Trophoblast cell (in vitro differentiated cells and primary cell): ENCODE measurements around the gene MIAT.

ENCODE experiments used
- DNase-seq, 2 donors: peaks; one replicate each; pipeline ENCODE4 v3.0.0-alpha.2; 2016
- H2AFZ ChIP-seq: 2 replicates; pipeline ENCODE4 v1.6.1; 2013; ENCODE audit warnings: low read length, moderate library complexity, mild to moderate bottlenecking; ENCODE audit not compliant: insufficient read depth, poor library complexity
- H2AK5ac ChIP-seq: 2 replicates; pipeline ENCODE4 v1.6.1; 2013; ENCODE audit warnings: mild to moderate bottlenecking, low read length
- H2BK120ac ChIP-seq: 2 replicates; pipeline ENCODE4 v1.6.1; 2013; ENCODE audit warnings: low read length, mild to moderate bottlenecking, moderate library complexity; ENCODE audit not compliant: insufficient read depth, poor library complexity
- H2BK12ac ChIP-seq: 2 replicates; pipeline ENCODE4 v1.6.1; 2013; ENCODE audit warnings: mild to moderate bottlenecking, low read length, moderate library complexity
- H2BK5ac ChIP-seq: 2 replicates; pipeline ENCODE4 v1.6.1; 2013; ENCODE audit warnings: low read length, low read depth, moderate library complexity, mild to moderate bottlenecking; ENCODE audit not compliant: poor library complexity
- H3K14ac ChIP-seq: 2 replicates; pipeline ENCODE4 v1.6.1; 2013; ENCODE audit warnings: mild to moderate bottlenecking, low read length
- H3K18ac ChIP-seq: 2 replicates; pipeline ENCODE4 v1.6.1; 2013; ENCODE audit warnings: mild to moderate bottlenecking, low read length
- H3K23ac ChIP-seq: 2 replicates; pipeline ENCODE4 v1.6.1; 2013; ENCODE audit warnings: low read length
- H3K27ac ChIP-seq: 2 replicates; pipeline ENCODE4 v1.5.1; 2013; ENCODE audit warnings: low read depth, mild to moderate bottlenecking, inconsistent platforms, low read length, moderate library complexity
- H3K27me3 ChIP-seq: 2 replicates; pipeline ENCODE4 v1.6.1; 2013; ENCODE audit warnings: inconsistent platforms, mild to moderate bottlenecking, low read length, moderate library complexity; ENCODE audit not compliant: insufficient read depth
- H3K36me3 ChIP-seq, 2 experiments: 1 replicate in 1 of 2; 2 replicates in 1 of 2; pipeline ENCODE4 v1.6.1; 2013; ENCODE audit warnings: low read length in 2 of 2, mild to moderate bottlenecking in 2 of 2, moderate library complexity in 1 of 2; ENCODE audit not compliant: insufficient read depth in 2 of 2, control insufficient read depth in 1 of 2
- H3K4ac ChIP-seq: 2 replicates; pipeline ENCODE4 v1.6.1; 2013; ENCODE audit warnings: low read depth, mild to moderate bottlenecking, low read length, moderate library complexity
- H3K4me1 ChIP-seq, 2 experiments: 1 replicate in 1 of 2; 2 replicates in 1 of 2; pipeline ENCODE4 v1.6.1; 2013; ENCODE audit warnings: low read length in 2 of 2, mild to moderate bottlenecking in 2 of 2, moderate library complexity in 1 of 2; ENCODE audit not compliant: insufficient read depth in 2 of 2, control insufficient read depth in 1 of 2
- H3K4me2 ChIP-seq: 2 replicates; pipeline ENCODE4 v1.6.1; 2013; ENCODE audit warnings: inconsistent platforms, mild to moderate bottlenecking, low read length, moderate library complexity
- H3K4me3 ChIP-seq: 2 replicates; pipeline ENCODE4 v1.5.1; 2013; ENCODE audit warnings: mild to moderate bottlenecking, low read depth, low read length, inconsistent platforms
- H3K79me1 ChIP-seq: one replicate; pipeline ENCODE4 v1.6.1; 2013; ENCODE audit warnings: low read length
- H3K79me2 ChIP-seq: 2 replicates; pipeline ENCODE4 v1.6.1; 2013; ENCODE audit warnings: low read length, mild to moderate bottlenecking; ENCODE audit not compliant: control insufficient read depth, insufficient read depth, poor library complexity
- H3K9ac ChIP-seq: 2 replicates; pipeline ENCODE4 v1.6.1; 2013; ENCODE audit warnings: mild to moderate bottlenecking, low read length
- H3K9me3 ChIP-seq: 2 replicates; pipeline ENCODE4 v1.6.1; 2013; ENCODE audit warnings: low read depth, mild to moderate bottlenecking, control low read depth, inconsistent platforms, low read length; ENCODE audit not compliant: insufficient read depth
- H4K12ac ChIP-seq: 2 replicates; pipeline ENCODE4 v1.6.1; 2013; ENCODE audit warnings: low read depth, mild to moderate bottlenecking, low read length, moderate library complexity
- H4K8ac ChIP-seq: 2 replicates; pipeline ENCODE4 v1.6.1; 2013; ENCODE audit warnings: low read depth, mild to moderate bottlenecking, low read length, moderate library complexity
- H4K91ac ChIP-seq: one replicate; pipeline ENCODE4 v1.6.1; 2013; ENCODE audit warnings: low read depth, mild to moderate bottlenecking, low read length, moderate library complexity
- WGBS: extraction: QIAGEN DNeasy Blood & Tissue Kit; methylation state at CpG from one replicate; pipeline ENCODE4 v1.1.7; 2013; ENCODE audit warnings: missing lambda C conversion rate; ENCODE audit not compliant: insufficient read length, insufficient coverage; ENCODE audit errors: extremely low coverage; 5-methylcytosine and 5-hydroxymethylcytosine counted together

The MIAT gene

DNA sequence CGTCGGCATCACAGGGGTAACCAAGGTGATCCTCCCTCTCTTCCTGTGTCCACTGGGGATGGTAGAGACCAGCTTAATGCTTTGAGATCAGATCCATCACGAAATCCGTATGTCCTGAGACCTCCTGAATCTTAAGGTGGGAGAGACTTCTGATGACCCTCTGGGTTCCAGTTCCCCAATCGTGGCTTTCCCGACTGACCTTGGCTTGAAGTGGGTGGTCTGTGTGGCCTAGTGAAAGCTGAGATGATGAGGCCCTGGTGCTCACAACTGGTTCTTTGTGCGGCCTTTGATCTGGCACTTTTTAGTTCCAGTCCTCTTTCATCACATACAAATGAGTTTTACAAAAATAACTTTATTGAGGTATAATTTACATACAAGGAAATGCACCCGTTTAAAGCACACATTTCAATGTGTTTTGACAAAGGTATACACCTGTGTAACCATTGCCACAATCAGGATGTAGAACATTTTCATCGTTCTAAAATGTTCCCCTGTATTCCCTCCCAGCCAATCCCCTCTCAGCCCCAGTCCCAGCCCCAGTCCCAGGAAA, 6.1 kb downstream of the MIAT start:
- Histone ChIP-seq H3K9ac (no peak overlapping the region), H3K79me1 (no peaks in the 10 kb centered on the region), H3K23ac (no peak overlapping the region), H3K14ac (no peak overlapping the region), H3K4me2 (no peak overlapping the region), H3K18ac (no peak overlapping the region), H3K36me3 (no peaks in the 10 kb centered on the region), H2BK12ac (no peak overlapping the region), H3K27ac (no peak overlapping the region), H2AK5ac (no peak overlapping the region), H4K12ac (no peak overlapping the region), H3K4me1 (peaks cover 3 to 4% of the 10 kb centered on the region in 2 experiments), H3K4me3 (no peak overlapping the region), H4K8ac (no peak overlapping the region), H3K9me3 (no peaks in the 10 kb centered on the region), H3K27me3 (peaks cover 2% of the 10 kb centered on the region), H3K79me2 (no peaks in the 10 kb centered on the region), H2BK5ac (no peak overlapping the region), H2BK120ac (no peak overlapping the region), H2AFZ (no peak overlapping the region), H4K91ac (no peak overlapping the region), H3K4ac (no peak overlapping the region)
- no peak for DNase-seq
- WGBS = no CpG with 5 or more reads among the region's 9 CpGs

DNA sequence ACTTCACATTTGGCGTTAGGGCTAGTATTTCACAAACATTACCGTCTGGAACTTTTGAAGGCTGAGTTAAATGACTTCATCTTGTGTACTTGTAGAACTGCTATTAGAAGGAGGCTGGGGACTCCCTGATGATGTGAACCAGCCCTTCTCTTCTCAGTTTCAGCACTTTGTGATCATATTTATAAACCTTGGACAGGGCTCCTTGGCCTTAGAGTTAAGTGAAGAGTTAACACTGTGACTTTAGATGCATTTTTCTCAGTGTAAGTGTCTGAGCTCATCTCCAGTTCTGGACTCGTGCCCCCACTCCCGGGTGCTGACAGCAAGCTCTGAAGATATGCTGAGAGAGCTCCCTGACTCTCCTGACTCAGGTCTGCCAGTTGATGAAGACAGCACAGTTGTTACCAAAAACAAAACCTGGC, 8.4 kb downstream of the MIAT start:
- Histone ChIP-seq H2AFZ (no peak overlapping the region), H3K9me3 (no peaks in the 10 kb centered on the region), H2AK5ac (no peak overlapping the region), H3K79me1 (no peaks in the 10 kb centered on the region), H3K18ac (no peak overlapping the region), H3K79me2 (no peaks in the 10 kb centered on the region), H3K4ac (no peak overlapping the region), H4K8ac (no peak overlapping the region), H3K4me2 (no peak overlapping the region), H2BK12ac (no peak overlapping the region), H3K36me3 (no peaks in the 10 kb centered on the region), H3K9ac (no peak overlapping the region), H3K27ac (no peak overlapping the region), H3K4me3 (no peak overlapping the region), H4K91ac (no peak overlapping the region), H3K14ac (no peak overlapping the region), H4K12ac (no peak overlapping the region), H2BK120ac (no peak overlapping the region), H3K4me1 (no peaks in the 10 kb centered on the region), H3K23ac (no peak overlapping the region), H2BK5ac (no peak overlapping the region), H3K27me3 (no peaks in the 10 kb centered on the region)
- WGBS = no CpG with 5 or more reads among the region's 4 CpGs
- DNase-seq = no peak

DNA sequence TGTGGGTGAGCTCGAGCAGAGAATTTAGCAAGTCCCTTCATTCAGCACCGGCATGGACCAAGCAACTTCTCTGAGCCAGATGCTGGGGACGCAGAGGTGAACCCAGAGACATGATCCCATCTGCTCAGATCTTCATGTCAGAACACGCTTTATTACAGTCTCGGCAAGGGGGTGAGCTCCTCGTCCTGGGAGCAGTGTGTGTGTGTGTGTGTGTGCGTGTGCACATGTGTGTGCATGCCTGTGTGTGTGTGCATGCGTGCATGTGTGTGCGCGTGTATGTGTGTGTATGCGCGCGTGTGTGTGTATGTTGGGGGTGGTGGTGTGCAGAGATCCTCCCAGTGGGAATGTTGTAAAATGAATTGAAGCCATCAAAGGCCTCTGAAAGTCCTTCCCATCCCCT, 9.8 kb downstream of the MIAT start:
- no peak overlapping the region for H3K9ac ChIP-seq
- H3K9me3 ChIP-seq = no peaks in the 10 kb centered on the region
- no peaks in the 10 kb centered on the region for H3K27me3 ChIP-seq
- H3K14ac ChIP-seq = no peak overlapping the region
- H3K4me3 ChIP-seq = no peak overlapping the region
- no peak overlapping the region for H2BK5ac ChIP-seq
- H4K12ac ChIP-seq = no peak overlapping the region
- no peak overlapping the region for H3K23ac ChIP-seq
- H3K4me1 ChIP-seq = peaks cover 0 to 2% of the 10 kb centered on the region in 2 experiments
- no peak overlapping the region for H3K4me2 ChIP-seq
- DNase-seq = no peak
- WGBS = no CpG with 5 or more reads among the region's 13 CpGs
- no peak overlapping the region for H2AK5ac ChIP-seq
- no peak overlapping the region for H2AFZ ChIP-seq
- no peak overlapping the region for H3K18ac ChIP-seq
- no peaks in the 10 kb centered on the region for H3K79me1 ChIP-seq
- no peak overlapping the region for H3K27ac ChIP-seq
- no peak overlapping the region for H4K91ac ChIP-seq
- no peak overlapping the region for H3K4ac ChIP-seq
- no peak overlapping the region for H4K8ac ChIP-seq
- no peaks in the 10 kb centered on the region for H3K79me2 ChIP-seq
- no peak overlapping the region for H2BK120ac ChIP-seq
- H3K36me3 ChIP-seq = no peaks in the 10 kb centered on the region
- H2BK12ac ChIP-seq = no peak overlapping the region

DNA sequence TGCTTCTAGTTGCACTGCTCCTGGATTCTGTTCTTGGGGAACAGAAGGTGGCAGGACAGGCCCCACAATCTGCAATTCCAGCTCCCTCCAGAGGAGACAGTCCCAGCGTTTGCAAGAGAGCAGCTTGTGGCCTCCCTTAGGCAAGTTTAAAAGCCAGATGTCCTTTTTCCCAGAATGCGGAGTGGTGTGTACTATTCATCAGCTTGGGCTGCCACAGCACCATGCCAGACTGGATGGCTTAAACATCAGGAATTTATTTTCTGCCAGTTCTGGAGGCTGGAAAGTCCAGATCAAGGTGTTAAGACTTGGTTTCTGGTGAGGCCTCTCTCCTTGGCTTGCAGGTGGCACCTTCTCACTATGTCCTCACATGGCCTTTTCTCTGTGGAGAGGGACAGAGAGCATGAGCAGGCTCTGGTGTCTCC, 11.7 kb downstream of the MIAT start:
- Histone ChIP-seq H3K79me2 (peaks cover 3% of the 10 kb centered on the region), H3K36me3 (no peaks in the 10 kb centered on the region), H3K4me3 (no peak overlapping the region), H3K27ac (no peak overlapping the region), H3K14ac (no peak overlapping the region), H2BK5ac (no peak overlapping the region), H4K8ac (no peak overlapping the region), H3K27me3 (no peaks in the 10 kb centered on the region), H3K79me1 (peaks cover 8% of the 10 kb centered on the region), H3K4me2 (no peak overlapping the region), H4K12ac (no peak overlapping the region), H2BK120ac (no peak overlapping the region), H2AK5ac (no peak overlapping the region), H2BK12ac (no peak overlapping the region), H4K91ac (no peak overlapping the region), H2AFZ (no peak overlapping the region), H3K4ac (no peak overlapping the region), H3K23ac (no peak overlapping the region), H3K9ac (no peak overlapping the region), H3K4me1 (peaks cover 11 to 12% of the 10 kb centered on the region in 2 experiments), H3K18ac (no peak overlapping the region), H3K9me3 (no peaks in the 10 kb centered on the region)
- no CpG with 5 or more reads among the region's 2 CpGs for WGBS
- peak in 1 of 2 donors; percentile 3 for DNase-seq
